HUDEP-2 (cell line): Measurements from ENCODE around the gene CHST1.

Experiments
- DNase-seq, 76 experiments: peaks; one replicate each; lab custom pipeline; 2025; ENCODE audit not compliant: unreplicated experiment in 76 of 76; lab: John Stamatoyannopoulos, UW

Gene CHST1

DNA sequence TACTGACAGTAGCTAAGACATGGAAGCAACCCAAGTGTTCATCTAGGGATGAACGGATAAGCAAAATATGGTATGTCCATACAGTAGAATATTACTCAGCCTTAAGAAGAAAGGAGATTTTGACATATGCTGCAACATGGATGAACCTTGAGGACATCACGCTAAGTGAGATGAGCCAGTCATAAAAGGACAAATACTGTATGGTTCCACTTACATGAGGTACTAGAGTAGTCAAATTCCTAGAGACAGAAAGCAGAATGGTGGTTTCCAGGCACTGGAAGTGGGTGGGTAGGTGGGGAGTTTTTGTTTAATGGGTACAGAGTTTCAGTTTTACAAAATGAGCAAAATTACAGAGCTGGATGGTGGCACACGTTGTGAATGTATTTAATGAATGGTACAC lies 18.1 kb downstream of the CHST1 start:
- no peak for DNase-seq

DNA sequence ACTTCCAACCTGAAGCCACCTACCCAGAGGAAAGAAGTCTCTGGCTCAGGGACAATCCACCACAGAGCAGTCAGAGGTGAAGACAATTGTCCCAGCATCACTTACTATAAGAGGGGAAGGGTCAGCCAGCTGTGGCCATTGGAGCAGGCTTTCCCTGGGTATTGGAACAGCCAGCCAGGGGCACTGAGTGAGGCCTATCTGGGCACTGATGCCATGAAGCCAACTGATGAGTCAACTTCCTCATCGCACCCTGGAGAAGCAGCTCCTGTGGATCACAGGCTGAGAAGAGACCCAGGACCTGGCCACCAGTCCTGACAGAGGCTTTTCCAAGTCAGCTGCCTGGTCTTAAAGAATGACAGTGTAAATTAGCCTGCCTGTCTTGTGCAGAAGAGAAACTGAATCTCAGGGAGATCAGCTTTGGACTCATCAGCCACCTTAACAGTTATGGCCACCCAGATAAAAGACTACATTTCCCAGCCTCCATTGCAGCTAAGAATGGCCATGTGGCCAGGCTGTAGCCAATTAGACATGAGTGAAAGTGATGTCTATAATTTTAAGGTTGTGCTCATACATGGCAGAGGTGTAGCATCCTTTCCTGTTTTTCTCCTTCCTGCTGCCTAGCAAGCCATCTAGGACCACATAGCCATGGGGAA lies 19.0 kb downstream of the CHST1 start:
- DNase-seq: no peak

DNA sequence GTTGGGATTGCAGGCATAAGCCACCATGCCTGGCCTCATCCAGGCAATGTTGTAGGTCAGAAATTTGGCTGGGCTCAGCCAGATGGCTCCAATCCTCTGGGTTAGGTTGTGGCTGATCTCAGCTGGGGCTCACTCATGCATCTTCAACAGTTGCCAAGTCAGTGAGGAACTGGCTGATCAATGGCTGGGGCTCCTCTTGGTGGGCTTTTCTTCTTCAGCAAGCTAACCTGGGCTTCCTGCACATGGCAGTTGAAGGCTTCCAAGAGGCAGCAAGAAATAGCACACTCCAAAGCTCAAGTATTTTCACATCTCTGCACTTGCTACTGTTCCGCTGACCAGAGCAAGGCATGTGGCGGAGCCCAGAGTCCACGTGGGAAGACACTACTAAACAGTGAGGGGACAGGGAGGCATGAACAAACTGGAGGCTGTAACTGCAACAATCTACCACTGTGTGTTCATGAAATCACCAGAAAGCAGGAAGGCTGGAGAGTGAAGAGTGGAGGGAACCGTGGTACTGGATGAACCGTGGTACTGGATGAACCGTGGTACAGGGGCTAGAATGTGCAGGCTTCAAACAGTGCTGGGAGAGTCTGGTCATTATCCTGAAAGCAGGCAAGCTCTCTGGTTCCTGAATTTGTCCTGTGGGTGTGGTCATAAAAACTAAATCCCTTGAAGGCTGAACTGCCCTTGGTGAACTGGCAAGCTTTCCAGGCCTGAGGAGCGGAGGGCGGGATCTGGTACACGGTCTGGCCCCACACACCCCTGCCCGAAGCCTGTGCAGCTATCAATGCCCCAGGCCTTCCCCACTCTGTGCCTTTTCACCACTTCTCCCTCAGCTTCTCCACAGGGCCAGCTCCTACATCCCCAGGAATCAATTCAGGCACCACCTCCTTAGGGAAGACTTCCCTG lies 20.2 kb downstream of the CHST1 start:
- DNase-seq: no peak

DNA sequence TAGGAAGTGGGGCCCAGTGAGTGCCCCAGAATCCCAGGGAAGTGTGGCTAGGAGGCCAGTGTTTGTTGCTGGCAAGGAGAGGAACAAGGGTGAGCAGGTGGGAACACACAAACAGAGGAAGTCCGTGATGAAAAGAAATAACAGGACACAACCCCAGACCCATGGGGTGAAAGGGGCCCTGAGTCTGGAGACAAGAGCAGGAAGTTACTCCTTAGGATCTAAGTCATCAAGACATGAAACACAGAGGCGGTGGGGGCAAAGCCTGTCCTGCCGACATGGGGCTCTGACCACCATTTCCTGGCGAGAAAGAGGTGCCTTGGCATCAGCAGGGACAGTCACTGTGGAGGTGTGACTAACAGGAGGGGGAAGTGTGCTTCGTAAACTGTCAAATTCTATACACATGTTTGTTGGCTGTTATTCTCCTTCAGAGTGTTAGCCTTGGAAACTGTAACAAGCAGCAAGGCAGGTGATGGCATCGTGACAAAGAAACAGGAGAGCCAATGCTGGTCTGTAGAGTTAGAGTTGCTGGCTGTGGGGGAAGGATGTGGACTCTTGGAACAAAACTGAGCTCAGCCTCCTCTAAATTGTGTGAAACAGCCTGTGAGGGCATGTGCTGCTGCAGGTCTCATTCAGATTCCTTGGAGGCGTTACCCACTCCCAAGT lies 21.7 kb downstream of the CHST1 start:
- no peak for DNase-seq

DNA sequence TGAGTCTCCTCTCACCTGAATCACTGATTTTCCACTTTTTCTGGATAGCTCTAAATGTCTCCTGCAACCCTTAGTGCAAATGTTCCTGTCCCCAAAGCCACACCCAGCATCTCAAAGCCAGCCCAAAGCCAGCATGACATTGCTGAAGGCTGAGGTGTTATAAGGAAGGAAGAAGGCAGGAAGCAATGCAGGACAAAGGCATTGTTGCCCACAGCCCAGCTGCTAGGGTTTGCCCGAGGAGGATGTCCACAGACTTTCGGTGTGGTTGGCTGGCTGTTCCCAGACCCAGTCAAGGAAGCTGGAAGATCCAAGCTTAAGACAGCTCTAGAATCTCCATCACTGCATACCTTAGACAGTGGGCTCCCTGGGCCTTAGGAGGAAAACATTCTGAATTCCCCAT lies 23.5 kb downstream of the CHST1 start:
- no peak for DNase-seq

DNA sequence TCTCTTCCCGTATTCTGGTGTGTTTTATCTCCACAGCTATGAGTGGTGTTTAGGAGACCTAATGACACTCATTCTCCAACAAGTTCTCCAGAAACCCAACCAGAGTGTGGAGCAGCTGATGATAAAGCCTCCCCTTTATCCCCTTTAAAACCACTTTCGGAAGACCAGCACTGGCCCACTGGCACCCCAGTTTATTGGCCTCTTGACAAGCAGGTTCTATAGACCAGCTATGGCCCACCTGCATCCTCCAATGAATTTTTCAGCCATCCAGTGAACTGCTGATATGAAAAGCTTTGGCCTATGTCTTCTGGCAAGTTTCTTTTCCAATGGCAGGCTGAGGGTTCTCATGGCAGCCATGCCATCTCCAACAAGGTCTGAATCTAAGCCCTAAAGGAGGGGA lies 27.4 kb downstream of the CHST1 start:
- DNase-seq: no peak

DNA sequence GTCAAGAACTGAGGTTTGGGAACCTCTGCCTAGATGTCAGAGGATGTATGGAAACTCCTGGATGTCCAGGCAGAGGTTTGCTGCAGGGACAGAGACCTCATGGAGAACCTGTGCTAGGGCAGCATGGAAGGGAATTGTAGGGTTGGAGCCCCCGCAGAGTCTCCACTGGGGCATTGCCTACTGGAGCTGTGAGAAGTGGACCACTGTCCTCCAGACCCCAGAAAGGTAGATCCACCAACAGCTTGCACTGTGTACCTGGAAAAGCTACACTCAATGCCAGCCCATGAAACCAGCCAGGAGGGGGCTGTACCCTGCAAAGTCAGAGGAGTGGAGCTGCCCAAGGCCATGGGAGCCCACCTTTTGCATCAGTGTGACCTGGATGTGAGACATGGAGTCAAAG lies 29.5 kb downstream of the CHST1 start:
- DNase-seq: no peak

DNA sequence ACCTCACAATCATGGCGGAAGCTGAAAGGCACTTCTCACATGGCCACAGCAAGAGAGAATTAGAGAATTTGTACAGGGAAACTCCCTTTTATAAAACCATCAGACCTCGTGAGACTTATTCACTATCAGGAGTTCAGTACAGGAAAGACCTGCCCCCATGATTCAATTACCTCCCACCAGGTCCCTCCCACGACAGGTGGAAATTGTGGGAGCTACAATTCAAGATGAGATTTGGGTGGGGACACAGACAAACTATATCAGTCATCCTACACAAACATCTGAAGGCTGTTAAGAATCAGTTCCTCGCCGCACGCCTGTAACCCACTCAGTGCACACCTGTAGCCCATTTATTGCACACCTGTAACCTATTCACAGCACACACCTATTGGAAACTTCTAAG lies 39.8 kb downstream of the CHST1 start:
- DNase-seq: no peak

DNA sequence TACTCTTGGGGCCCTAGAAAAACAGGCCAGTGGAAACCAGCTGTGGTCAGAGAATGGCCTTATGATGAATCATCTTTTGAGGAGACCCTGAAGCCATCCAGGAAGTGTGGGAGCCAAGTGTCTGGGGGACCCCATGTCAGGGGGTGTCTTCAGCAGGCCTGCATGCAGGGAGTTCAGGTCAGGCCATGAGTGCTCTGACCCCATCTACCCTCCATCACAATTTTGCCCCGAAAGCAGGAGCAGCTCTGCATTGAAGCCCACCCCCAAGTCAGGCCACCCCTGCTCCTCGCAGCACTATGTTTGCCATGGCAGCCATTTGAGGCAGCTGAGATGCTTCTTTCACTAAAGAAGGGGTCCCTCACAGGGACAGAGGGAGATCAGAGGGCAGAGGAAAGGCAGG lies 41.3 kb downstream of the CHST1 start:
- DNase-seq: no peak

DNA sequence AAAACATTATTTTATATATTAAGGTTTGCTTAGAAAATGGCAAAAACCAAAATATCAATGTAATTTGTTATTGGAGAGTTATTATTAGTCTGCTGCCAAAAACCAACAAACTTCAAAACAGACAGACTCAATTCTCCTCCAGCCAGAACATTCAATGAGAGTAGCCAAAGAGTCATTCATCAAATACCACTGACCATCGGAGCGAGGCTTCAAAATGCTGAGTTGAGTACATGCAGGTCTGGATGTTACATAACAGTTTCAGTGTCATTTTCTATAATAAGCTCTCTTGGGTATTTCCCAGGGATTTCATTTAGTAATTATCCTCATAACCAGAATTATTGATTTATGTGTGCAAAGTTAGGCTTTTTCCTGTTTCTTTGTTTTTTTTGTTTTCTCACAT lies 42.6 kb downstream of the CHST1 start:
- no peak for DNase-seq

DNA sequence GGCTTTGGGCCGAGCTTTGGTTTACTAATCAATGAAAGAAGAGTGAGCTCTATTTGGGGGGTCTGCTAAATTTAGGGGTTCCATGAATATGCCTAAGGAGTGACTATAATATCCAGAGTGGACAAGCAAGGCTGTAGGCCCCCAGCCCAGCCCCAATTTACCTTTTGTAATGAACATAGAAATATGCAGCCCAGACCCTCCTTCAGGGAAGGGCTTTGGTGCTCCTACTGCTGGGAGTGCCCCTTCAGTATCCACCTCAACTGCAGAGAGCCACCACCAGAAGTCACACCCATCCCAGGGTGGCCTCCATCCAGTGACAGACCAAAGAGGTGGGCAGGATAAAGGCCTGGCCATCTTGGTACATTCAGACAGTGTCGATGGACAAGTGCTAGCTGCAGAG lies 43.1 kb downstream of the CHST1 start:
- no peak for DNase-seq

DNA sequence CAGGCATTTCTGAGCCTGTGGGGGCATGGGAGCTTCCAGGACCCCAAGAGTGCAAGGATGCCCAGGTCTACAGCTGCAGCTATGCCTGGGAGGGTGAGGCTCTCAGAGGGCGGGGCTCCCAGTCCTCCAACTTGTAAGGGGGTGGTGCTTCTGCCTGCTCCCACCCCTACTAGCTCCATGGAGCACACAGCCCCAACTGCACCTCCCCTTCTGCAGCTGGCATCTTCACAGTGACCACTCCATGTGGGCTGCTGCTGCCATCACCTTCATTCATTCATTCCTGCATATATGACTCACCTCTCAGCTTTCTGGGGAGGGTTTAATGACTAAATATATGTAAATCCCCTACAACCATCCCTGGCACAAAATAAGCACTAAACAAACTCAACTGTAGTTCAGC lies 43.8 kb downstream of the CHST1 start:
- no peak for DNase-seq

DNA sequence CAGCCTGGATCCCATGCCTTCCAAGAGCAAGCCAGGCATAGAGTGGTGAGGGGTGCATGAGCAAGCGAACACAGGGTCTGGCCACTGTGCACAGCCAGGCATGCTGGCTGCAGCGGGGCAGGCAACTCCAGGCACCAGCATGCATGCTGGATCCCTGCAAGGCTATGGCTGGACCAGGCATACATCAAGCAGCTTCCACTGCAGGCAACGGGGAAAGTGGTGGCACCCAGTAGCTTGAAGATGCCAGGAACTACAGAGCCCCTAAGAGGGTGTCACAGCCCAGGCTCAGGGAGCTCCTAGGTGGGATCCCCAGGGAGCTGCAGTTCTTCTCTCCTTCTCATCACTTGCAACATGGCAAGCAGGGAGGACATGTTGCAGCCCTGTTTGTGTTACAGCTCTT lies 45.2 kb downstream of the CHST1 start:
- no peak for DNase-seq

DNA sequence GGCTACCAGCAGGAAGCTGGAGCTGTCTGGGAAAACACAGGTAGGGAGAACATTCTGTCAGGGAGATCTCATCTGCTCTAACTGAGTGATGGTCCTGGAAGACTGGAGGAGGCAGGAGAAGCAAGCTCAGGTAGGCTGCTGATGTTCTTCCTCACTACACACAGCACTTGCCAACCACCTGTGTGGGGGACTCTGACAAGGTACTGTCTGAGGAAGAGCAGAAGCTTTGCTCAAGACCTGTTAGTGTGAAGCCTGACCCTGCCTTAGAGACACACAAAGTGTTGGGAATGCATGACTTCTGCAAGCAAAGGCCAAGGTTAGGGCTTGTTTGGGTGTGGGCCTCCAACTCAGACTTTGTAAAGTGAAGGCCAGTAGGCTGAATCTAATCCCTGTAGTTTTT lies 46.5 kb downstream of the CHST1 start:
- DNase-seq: no peak

DNA sequence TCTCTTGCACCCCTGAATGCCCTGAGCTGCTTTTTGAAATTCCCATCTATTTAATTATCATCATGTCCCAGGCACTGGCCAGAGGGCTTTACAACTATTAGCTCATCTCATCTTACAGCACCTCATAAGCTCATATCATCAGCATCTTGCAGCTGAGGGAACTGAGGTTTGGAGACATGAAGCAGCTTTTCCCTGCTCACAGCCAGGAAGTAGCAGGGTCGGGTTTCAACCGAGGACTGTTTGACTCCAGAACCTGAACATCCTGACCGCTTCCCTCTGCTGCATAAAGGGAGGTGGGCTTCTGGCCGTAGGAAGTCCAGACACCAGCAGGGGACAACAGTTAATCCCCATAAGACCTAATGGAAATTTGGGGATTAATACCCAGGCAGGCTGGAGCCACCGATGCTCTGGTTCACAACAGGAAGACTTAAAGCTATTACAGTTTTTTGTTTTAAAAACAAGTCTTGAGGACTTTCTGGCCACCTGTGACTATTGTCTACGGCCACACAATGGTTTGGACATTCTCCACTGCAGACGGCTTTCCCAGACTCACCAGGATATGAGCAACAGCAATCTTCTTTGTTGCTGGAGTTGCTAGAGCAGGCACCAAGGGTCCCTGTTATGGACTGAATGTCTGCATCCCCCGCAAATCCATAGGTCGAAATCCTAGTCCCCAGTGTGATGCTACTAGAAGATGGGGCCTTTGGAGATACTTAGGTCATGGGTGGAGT lies 47.4 kb downstream of the CHST1 start:
- DNase-seq: no peak

DNA sequence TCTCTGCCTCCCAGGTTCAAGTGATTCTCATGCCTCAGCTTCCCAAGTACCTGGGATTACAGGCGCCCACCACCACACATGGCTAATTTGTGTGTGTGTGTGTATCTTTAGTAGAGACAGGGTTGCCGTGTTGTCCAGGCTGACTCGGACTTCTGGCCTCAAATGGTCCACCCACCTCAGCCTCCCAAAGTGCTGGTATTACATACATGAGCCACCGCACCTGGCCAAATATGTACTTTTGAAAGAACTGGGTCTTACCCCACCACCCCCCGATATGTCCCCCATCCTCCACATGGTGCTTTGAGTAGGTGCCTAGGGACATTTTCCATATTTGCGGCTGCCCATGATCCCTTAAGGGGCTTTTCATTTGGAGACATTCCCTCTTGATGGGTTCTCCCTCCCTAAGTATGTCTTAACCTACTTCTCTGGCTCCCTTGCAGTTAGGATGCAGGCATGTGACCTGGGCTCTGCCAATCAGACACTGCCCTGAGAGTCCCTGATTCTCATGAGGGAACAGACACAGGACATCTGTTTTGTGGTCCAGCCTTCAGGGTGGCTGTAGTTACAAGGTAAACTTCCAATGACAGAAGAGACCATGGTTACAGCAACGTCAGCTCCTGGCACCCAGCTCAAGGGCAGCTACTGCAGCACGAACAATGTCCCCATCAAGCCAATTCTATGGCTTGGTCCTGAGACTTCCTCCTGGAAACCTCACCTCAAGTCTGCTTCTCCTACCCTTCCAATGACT lies 48.4 kb downstream of the CHST1 start:
- no peak for DNase-seq

DNA sequence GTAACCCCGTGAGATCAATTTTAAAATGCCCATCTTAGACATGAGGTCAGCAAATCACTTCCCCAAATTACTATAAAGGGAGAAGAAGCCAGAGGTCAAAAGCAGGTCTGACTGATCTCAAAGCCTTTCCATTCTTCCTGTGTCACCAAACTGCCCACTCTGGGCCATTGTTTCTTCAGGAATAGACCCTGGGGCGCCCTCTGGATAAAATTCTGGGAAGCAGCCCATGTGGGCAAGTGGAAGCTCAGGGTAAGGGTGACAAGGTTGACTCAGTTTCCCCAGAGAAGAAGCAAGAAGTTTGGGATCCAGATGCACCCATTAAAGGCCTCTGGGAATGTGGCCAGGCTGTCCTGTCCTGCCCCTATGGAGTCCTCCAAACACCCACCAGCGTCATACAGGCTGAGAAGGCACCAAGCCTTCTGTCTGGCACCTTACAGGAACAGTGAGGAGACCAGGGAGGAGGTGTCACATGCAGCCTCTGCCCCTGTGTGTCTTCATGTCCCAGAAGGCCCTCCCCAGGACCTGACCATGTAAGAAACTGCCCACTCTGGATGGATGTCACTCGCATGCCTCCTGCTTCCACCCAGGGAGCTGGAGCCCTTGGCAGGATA lies 50.1 kb downstream of the CHST1 start:
- DNase-seq: no peak

DNA sequence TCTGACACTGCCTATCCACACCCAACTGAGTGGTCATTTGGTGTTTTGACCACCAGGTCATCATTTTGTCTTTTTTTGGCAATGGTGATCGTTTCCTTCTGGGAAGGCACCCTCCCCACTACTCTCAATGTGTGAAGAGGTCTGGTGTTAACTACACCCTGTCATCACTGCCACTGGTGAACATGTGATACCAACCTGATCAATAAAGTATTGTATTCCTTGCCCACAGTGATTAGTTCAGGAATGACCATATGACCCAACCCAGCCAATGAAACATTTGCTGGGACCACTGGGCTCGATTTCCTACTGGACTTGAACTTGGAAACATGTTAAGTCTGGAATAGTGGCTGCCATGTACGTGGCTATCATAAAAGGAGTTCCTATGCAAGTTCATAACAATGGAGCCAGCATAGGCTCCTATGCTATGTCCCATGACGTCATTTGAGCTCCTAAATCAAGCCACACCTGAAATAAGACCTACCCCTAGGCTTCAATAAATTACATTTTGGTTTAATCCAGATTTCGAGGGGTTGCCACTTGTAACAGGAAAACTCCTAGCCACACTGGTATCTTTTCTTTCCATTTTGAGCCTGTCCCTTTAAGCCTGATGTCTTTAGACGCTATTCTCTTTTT lies 51.1 kb downstream of the CHST1 start:
- no peak for DNase-seq

DNA sequence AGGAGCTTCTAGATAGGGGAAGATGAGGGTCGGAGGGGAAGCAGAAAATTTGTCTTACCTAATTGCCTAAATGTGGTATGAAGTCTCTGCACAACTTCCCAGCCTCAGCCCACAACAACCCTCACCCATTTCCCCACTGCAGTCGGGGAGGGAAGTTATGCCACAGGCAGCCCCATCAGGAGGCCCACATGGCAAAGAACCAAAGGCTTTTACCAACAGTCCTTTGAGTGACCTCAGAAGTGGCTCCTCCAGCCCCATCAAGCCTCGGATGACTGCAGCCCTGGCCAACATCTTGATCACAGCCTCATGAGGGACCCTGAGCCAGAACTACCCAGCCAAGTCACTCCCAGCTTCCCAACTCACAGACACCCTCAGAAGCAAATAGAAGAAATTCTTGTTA lies 54.8 kb downstream of the CHST1 start:
- DNase-seq: no peak

DNA sequence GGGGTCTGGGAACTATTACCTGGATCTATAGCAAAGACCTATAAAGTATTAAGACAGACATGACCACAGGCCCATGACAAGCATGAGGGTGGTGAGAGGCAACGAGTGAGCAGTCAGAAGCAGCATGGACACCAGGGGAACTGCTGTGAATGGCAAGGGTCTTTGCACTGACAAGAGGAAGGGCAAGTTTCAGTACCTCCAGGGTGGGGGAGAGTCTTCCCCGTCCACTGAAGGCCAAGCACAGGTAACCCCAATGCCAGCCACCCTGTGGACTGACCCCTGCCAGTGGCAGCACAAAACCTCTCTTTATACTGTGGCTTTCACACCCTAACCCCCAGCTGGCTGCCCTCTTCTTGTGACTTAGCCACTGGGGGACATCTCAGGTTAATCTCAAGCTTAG lies 55.5 kb downstream of the CHST1 start:
- no peak for DNase-seq
